Endothelial cell of coronary artery (primary cell): Measurements from ENCODE around the gene CGB2. TPM values are rescaled to one million over a fixed set of nuclear protein-coding genes. Genes with fewer than 3 reads are reported as not detected.

ENCODE experiments used
- total RNA-seq: library from RNA; depleted of rRNA; stranded (reverse); fragments of >200 nt; gene quantifications from 2 replicates; pipeline ENCODE4 v1.2.3, GENCODE V29; 2014

Gene CGB2
- 0.19 TPM in 1 of 2 replicates, not detected in the other for total RNA-seq

DNA sequence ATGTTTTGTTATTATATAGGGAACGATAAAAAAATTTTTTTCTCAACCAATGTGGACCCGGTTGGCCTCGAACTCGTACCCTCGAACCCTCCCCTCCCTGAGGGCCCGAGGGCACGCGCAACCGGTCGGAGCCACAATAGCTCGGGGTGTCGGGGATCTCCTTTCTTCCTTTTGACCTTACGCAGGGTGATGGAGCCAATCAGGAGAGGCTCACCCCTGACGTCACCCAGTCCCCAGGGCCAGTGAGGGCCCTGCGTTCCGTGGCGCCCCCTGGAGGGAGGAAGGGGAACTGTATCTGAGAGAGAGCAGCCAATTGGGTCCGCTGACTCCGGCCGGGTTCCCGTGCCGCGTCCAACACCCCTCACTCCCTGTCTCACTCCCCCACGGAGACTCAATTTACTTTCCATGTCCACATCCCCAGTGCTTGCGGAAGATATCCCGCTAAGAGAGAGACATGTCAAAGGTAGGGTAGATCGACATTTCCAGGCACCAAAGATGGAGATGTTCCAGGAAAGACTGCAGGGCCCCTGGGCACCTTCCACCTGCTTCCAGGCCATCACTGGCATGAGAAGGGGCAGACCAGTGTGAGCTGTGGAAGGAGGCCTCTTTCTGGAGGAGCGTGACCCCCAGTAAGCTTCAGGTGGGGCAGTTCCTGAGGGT is at the start of gene CGB2:
CGB2 (plus strand) TSS at position 249 of the 660 bp plus-strand sequence; CDS start at position 455, 206 bp downstream.

DNA sequence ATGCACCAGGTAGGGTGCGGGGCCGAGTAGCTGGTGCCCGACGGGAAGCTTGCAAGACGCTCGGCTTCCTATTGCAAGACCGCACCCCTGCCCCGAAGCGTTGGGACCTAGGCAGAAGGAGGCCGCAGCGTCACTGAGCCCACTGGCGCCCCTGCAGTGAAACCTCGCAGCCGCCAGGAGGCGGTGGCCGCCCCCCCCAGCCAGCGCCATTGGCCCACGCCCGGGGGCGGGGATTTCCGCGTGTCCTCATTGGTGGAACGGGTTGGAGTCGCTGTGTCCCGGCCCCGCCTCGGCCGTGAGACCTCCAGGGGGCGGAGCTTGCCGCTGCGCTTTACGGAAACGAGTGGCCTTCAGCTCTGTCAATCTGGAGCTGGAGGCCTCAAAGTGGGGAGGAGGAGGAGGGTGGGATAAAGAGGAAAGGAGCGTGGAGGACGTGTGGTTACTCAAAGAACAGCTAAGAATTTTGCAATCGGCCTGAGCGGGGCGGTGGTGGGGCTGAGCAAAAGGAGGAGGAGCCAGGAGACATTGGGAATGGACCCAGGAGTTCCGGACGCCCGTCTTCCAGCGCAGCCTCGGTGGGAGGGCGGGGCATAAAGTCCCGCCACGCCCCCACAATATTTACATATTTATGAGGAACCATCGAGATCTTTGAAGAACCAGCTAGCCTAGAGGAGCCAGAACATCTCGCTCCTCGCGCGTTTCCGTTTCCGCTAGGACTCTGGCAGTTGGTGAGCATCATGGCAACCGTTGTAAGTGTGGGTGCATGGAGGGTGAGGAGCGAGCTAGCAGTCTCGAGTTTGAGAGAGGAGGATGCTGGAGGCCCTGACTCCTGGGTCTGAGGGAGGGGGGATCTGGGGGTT is 38.3 kb upstream of the CGB2 start, which contains the start of the genes GYS1 and RUVBL2:
GYS1 (minus strand) TSS at position 135 of the 860 bp plus-strand sequence. CDS start 197 bp downstream, outside the sequence.
RUVBL2 (plus strand) TSS at position 713 of the 860 bp plus-strand sequence; CDS start at position 738, 25 bp downstream.

DNA sequence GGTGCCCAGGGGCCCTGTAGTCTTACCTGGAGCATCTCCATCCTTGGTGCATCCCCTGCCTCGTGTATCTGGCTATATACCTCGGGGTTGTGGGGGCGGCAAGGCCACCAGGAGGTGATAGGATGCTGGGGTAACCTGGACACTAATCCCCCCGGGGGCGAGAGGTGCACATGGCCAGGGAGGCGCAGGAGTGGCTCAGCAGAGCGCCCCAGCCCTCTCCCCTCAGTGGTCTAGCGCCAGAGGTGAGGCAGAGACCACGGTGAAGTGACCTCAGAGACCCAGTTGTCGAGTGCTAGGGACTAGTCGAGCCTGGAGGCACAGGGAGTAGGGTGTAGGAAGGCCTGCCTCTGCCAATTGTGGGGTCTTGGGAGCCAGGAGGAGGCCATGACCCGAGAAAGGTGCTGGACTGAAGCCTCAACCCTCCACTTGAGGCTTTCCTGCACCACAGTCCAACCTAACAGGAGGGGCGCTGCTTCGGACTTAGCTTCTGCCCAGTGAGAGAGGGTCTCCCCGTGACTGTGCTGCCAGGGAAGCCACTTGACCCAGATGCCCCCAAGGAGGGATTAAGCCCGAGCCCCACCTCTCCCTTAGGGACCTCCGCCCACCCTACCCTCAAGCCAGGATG is 14.5 kb upstream of the CGB2 start, which contains the start of gene LHB:
LHB (minus strand) TSS at position 51 of the 625 bp plus-strand sequence; CDS start at position 41, 10 bp downstream.

DNA sequence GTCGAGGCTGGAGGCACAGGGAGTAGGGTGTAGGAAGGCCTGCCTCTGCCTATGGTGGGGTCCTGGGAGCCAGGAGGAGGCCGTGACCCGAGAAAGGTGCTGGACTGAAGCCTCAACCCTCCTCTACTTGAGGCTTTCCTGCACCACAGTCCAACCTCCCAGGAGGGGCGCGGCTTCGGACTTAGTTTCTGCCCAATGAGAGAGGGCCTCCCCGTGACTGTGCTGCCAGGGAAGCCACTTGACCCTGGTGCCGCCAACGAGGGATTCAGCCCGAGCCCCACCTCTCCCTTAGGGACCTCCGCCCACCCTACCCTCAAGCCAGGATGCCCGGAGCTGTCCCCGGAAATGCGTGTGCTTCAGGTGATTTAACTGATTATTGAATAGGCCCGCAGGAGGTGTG is 7.5 kb upstream of the CGB2 start, which contains the start of gene CGB3:
CGB3 (minus strand) TSS at position 101 of the 400 bp plus-strand sequence. CDS start 362 bp downstream, outside the sequence.

DNA sequence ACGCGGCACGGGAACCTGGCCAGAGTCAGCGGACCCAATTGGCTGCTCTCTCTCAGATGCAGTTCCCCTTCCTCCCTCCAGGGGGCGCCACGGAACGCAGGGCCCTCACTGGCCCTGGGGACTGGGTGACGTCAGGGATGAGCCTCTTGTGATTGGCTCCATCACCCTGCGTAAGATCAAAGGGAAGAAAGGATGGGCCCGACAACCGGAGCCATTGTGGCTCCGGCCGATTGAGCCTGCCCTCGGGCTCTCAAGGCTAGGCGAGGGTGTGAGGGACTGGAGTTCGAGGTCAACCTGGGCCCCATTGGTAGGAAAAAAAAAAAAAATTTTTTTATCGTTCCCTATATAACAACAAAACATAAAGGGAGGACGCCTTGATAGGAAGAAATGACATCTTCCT is 5.1 kb downstream of the CGB2 start, which contains the start of gene CGB1:
CGB1 (minus strand) TSS at position 81 of the 400 bp plus-strand sequence. CDS start 184 bp downstream, outside the sequence.

DNA sequence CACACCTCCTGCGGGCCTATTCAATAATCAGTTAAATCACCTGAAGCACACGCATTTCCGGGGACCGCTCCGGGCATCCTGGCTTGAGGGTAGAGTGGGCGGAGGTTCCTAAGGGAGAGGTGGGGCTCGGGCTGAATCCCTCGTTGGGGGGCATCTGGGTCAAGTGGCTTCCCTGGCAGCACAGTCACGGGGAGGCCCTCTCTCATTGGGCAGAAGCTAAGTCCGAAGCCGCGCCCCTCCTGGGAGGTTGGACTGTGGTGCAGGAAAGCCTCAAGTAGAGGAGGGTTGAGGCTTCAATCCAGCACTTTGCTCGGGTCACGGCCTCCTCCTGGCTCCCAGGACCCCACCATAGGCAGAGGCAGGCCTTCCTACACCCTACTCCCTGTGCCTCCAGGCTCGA is 11.9 kb downstream of the CGB2 start, which contains the start of gene CGB5:
CGB5 (plus strand) TSS at position 301 of the 400 bp plus-strand sequence. CDS start 362 bp downstream, outside the sequence.

DNA sequence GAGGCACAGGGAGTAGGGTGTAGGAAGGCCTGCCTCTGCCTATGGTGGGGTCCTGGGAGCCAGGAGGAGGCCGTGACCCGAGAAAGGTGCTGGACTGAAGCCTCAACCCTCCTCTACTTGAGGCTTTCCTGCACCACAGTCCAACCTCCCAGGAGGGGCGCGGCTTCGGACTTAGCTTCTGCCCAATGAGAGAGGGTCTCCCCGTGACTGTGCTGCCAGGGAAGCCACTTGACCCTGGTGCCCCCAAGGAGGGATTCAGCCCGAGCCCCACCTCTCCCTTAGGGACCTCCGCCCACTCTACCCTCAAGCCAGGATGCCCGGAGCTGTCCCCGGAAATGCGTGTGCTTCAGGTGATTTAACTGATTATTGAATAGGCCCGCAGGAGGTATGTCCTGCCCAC is 17.3 kb downstream of the CGB2 start, which contains the start of gene CGB8:
CGB8 (minus strand) TSS at position 101 of the 400 bp plus-strand sequence. CDS start 372 bp downstream, outside the sequence.

DNA sequence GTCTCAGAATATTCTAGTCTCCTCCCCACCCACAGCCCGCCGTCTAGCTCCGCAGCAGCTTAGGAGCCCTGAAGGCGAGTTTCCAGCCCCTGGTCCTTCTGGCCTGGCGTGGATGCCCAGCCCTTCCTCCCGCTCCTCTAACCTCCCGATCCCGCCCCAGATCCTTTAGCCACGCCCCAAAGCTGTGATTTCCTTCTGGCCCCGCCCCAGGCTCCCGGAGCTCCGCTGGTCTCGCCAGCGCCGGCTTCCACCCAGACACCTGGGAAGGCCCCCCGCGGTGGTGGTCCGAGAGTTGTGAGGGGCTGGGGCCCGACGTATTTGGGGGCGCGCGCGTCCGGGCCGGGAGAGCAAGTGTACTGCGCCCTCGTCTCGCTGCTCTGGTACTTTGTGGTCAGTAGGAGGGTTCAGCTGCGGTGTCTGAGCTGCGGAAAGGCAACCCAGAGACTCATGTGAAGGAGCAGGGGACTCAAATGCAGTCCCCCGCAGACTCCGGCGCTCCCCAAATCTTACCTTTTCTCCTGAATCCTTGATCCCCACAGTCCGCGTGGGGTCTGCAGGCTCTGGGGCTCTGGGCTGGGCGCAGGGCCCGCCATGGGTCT is 26.0 kb downstream of the CGB2 start, which contains the start of gene CGB7:
CGB7 (minus strand) TSS at position 114 of the 599 bp plus-strand sequence. CDS start 2,374 bp downstream, outside the sequence.

DNA sequence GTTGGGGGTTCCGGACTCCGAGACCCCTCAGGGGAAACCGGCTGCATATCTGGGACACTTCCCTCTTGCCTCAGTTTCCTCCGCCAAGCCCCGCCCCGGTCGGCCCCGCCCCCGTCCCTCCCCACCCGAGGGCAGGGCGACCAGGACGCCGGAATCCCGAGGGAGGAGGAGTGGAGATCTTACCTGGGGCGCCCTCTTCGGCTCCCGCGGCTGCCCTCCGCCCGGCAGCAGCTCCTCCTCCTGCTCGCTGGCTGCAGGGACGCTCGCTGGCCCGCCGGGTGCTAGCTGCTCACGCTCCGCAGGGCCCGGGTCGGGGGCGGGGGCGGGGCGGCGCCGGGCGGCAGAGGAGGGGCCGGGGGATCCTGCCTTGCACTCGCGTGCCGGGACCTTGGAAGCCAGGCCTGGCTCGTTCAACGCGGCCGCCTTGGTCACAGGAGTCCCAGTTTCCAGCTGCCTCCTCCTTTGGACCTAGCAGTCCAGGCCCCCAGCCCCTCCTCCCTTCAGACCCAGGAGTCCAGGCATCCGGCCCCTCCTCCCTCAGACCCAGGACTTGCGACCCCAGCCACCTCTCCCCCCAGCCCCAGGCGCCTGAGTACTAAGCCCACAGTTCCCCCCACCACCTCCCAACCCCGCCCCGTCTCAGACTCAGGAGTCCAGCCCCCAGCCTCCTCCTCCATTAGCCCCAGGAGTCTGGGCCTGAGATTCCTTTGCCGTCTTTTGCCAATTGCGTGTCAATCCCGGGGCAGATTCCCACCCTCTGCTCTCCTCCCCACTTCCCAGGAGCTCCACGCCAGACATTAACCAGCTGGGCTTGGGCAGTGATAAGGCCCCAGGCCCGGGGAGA is 33.3 kb downstream of the CGB2 start, which contains the start of gene NTF4:
NTF4 (minus strand) TSS at position 51 of the 844 bp plus-strand sequence. CDS start 2,821 bp downstream, outside the sequence.

Other genes starting within 250 kb of the CGB2 start
- 36.6 and 36.9 TPM in 2 replicates for gene BCAT2, start 220.9 kb upstream of the CGB2 start, total RNA-seq
- 4.6 and 4.9 TPM in 2 replicates for gene HSD17B14, start 195.4 kb upstream of the CGB2 start, total RNA-seq
- 1.2 and 3.2 TPM in 2 replicates for gene PLEKHA4, start 163.3 kb upstream of the CGB2 start, total RNA-seq
- gene PPP1R15A, start 159.5 kb upstream of the CGB2 start, total RNA-seq, result 29.1 and 32.7 TPM in 2 replicates
- not detected in 2 replicates for gene TULP2, start 133.1 kb upstream of the CGB2 start, total RNA-seq
- gene NUCB1, start 131.6 kb upstream of the CGB2 start, total RNA-seq, result 112 and 148 TPM in 2 replicates
- 0.18 TPM in 1 of 2 replicates, not detected in the other for gene DHDH, start 98.2 kb upstream of the CGB2 start, total RNA-seq
- 143 and 157 TPM in 2 replicates for gene BAX, start 77.0 kb upstream of the CGB2 start, total RNA-seq
- gene FTL, start 66.6 kb upstream of the CGB2 start, total RNA-seq, result 714 and 907 TPM in 2 replicates
- gene GYS1, start 38.6 kb upstream of the CGB2 start, total RNA-seq, result 27.3 and 31.8 TPM in 2 replicates
- 261 and 328 TPM in 2 replicates for gene RUVBL2, start 38.0 kb upstream of the CGB2 start, total RNA-seq
- gene LHB, start 14.8 kb upstream of the CGB2 start, total RNA-seq, result 0.19 TPM in 1 of 2 replicates, not detected in the other
- not detected in 2 replicates for gene CGB3, start 7.6 kb upstream of the CGB2 start, total RNA-seq
- gene CGB1, start 5.0 kb downstream of the CGB2 start, total RNA-seq, result not detected in 2 replicates
- not detected in 2 replicates for gene CGB5, start 12.0 kb downstream of the CGB2 start, total RNA-seq
- gene CGB8, start 17.2 kb downstream of the CGB2 start, total RNA-seq, result not detected in 2 replicates
- gene CGB7, start 25.9 kb downstream of the CGB2 start, total RNA-seq, result 0.09 TPM in 2 replicates
- not detected in 2 replicates for gene NTF4, start 32.9 kb downstream of the CGB2 start, total RNA-seq
- gene KCNA7, start 40.8 kb downstream of the CGB2 start, total RNA-seq, result not detected in 2 replicates
- 181 and 227 TPM in 2 replicates for gene SNRNP70, start 53.6 kb downstream of the CGB2 start, total RNA-seq
- gene LIN7B, start 82.5 kb downstream of the CGB2 start, total RNA-seq, result 2.1 and 4.7 TPM in 2 replicates
- gene C19orf73, start 87.3 kb downstream of the CGB2 start, total RNA-seq, result 0.28 and 0.63 TPM in 2 replicates
- 3.2 and 4.2 TPM in 2 replicates for gene PPFIA3, start 87.7 kb downstream of the CGB2 start, total RNA-seq
- not detected in 2 replicates for gene HRC, start 123.5 kb downstream of the CGB2 start, total RNA-seq
- 15.0 and 17.3 TPM in 2 replicates for gene TRPM4, start 125.9 kb downstream of the CGB2 start, total RNA-seq